PC-3 (cell line): ENCODE measurements around the gene KRTAP9-7.

Experiments
- CTCF ChIP-seq: fragments of 300-600 bp; sonication (generic); conservative IDR thresholded peaks from 2 replicates; pipeline ENCODE4 v1.5.1; 2017; ENCODE audit warnings: antibody characterized with exemption, low read depth, mild to moderate bottlenecking, low read length
- EZH2phosphoT487 ChIP-seq: fragments of 300-600 bp; sonication (generic); IDR thresholded peaks from 2 replicates; pipeline ENCODE4 v1.6.1; 2018; ENCODE audit warnings: mild to moderate bottlenecking, antibody characterized with exemption, low read length, borderline replicate concordance

- TF ChIP-seq CTCF (no peak), EZH2phosphoT487 (no peak)
Observed at GRCh38 chr17:41265078-41265477, 10.4 kb upstream of the KRTAP9-7 start, which contains the start of gene KRTAP9-6.
